Measurements from ENCODE around the gene TECTB. TPM values are rescaled to one million over a fixed set of nuclear protein-coding genes. Genes with fewer than 3 reads are reported as not detected.

TECTB gene
- total RNA-seq, 4 donors from 2014 or later: not detected

DNA sequence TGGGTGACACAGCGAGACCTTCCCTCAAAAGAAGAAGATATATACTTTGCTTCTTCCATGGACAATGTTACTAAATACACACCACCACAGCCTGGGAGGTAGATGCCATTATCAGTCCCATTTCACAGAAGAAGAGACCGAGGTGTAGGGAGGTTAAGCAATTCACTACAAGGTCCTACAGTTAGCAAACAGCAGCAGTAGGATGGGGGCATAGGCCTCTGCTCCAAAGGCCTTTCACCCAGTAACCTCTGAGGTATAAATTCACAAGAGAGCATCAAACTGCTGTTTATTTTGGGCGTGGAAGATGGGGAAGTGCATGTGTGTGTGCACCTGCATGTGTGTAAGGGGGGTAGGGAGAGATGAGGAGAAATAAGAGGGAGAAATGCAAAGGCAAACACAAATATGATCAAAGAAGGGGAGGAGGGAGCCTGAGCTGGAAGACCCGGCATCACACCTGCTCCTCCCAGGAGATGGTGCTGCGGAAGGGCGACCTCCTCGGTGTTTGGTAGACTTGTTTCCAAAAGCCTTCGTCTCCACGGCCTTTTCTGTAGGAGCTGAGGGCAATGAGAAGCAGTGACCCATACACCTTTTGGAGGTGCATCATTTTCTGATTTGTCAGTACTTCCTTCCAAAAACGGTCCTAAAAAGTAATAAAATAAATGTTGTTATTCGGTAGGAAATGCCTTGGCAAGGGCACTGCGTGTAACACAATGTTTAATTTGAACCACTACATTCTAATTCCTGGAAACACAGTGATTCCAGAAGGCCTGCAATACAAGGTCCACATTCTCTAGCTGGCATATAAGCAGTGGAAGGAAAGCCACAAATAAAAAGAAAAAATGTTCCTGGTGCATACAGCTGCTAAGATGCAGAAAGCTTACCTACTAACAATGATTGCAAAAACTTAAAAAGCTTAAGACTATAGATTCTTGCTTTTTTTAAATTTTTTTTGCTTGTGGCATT, 64.8 kb downstream of the TECTB start:
- H3K27me3 ChIP-seq: no peaks in the 10 kb centered on the region
- WGBS, 2 donors: 74 to 85% methylated on average over 12 of the region's 12 CpGs
- no peak for DNase-seq (ENCODE audit: low spot score in 2 of 2)
- no peak overlapping the region for H3K4me3 ChIP-seq
- H3K36me3 ChIP-seq: no peaks in the 10 kb centered on the region
- no peaks in the 10 kb centered on the region for H3K9me3 ChIP-seq
- no peak overlapping the region for H3K27ac ChIP-seq
- H3K4me1 ChIP-seq: no peaks in the 10 kb centered on the region
- TF ChIP-seq, protein P1, sequence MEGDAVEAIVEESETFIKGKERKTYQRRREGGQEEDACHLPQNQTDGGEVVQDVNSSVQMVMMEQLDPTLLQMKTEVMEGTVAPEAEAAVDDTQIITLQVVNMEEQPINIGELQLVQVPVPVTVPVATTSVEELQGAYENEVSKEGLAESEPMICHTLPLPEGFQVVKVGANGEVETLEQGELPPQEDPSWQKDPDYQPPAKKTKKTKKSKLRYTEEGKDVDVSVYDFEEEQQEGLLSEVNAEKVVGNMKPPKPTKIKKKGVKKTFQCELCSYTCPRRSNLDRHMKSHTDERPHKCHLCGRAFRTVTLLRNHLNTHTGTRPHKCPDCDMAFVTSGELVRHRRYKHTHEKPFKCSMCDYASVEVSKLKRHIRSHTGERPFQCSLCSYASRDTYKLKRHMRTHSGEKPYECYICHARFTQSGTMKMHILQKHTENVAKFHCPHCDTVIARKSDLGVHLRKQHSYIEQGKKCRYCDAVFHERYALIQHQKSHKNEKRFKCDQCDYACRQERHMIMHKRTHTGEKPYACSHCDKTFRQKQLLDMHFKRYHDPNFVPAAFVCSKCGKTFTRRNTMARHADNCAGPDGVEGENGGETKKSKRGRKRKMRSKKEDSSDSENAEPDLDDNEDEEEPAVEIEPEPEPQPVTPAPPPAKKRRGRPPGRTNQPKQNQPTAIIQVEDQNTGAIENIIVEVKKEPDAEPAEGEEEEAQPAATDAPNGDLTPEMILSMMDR (IDR thresholded peaks at IDR 0.05): no peak
- no peak for TF ChIP-seq EP300 (IDR thresholded peaks at IDR 0.05)
- no peak for TF ChIP-seq POLR2A (IDR thresholded peaks at IDR 0.05)

DNA sequence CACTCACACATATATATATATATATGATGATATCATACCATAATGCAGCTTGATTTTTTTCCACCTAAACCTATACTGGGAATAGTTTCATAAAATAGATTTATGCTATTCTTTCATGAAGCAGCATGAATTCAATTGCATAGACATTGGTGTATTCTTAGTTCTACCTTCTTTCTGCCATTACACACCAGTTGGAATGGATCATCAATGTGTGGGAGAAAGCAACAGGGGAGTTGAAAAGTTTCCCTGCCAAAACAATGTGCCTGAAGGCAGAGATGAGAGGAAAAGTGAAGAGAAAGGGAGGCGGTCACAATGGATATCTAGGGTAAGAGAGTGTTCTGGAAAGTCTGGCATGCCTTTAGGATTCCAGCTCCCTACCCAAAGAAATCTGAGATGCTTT, 65.6 kb downstream of the TECTB start:
- WGBS, 2 donors: 79 to 89% methylated on average over 1 of the region's 1 CpG
- no peaks in the 10 kb centered on the region for H3K27me3 ChIP-seq
- H3K4me3 ChIP-seq: no peak overlapping the region
- TF ChIP-seq EP300 (IDR thresholded peaks at IDR 0.05) (no peak), POLR2A (IDR thresholded peaks at IDR 0.05) (no peak)
- TF ChIP-seq, protein P1 (IDR thresholded peaks at IDR 0.05): no peak
- H3K4me1 ChIP-seq: no peaks in the 10 kb centered on the region
- no peaks in the 10 kb centered on the region for H3K9me3 ChIP-seq
- no peaks in the 10 kb centered on the region for H3K36me3 ChIP-seq
- H3K27ac ChIP-seq: no peak overlapping the region
- DNase-seq (ENCODE audit: low spot score in 2 of 2): no peak

DNA sequence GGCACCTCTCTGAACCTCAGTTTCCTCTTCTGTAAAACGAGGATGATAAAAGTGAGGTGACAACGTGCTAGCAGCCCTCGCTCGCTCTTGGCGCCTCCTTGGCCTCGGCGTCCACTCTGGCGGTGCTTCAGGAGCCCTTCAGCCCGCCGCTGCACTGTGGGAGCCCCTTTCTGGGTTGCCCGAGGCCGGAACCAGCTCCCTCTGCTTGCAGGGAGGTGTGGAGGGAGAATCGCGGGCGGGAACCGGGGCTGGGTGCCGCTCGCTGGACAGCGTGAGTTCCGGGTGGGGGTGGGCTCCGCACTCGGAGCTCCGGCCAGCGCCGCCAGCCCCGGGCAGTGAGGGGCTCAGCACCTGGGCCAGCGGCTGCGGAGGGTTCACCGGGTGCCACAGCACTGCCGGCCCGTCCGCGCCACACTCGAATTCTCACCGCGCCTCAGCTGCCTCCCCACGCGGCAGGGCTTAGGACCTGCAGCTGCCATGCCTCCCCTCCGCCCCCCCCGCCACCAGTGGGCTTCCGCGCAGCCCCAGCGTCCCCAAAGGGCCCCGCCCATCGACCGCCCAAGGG, 66.4 kb downstream of the TECTB start:
- Histone ChIP-seq H3K4me1 (no peaks in the 10 kb centered on the region), H3K27me3 (no peaks in the 10 kb centered on the region), H3K27ac (no peak overlapping the region), H3K9me3 (no peaks in the 10 kb centered on the region), H3K36me3 (no peaks in the 10 kb centered on the region), H3K4me3 (no peak overlapping the region)
- TF ChIP-seq POLR2A (IDR thresholded peaks at IDR 0.05): no peak
- TF ChIP-seq EP300 (IDR thresholded peaks at IDR 0.05): no peak
- TF ChIP-seq, protein P1 (IDR thresholded peaks at IDR 0.05): no peak
- WGBS, 2 donors: 95 to 96% methylated on average over 30 to 33 of the region's 46 CpGs
- no peak for DNase-seq (ENCODE audit: low spot score in 2 of 2)

DNA sequence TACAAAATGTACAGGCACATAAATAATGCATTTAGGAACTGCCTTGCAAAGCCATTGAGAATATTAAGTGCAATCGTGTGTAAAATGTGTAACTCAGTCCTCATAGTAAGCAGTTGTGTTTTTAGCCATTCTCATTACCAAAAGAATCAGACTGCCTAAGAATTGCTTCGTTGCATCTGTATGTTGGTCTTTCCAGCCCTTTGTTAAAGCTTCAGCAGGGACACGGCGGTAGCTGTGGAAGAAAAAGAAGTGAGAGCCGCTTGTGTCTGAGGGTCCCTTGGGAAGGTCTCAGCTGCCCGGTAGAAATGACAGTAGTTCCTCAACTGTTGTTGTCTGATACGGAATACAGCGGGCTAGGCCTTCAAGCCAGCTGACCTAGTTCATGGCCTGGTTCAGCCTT, 67.9 kb downstream of the TECTB start:
- H3K4me3 ChIP-seq: no peak overlapping the region
- no peaks in the 10 kb centered on the region for H3K9me3 ChIP-seq
- WGBS, 2 donors: 72 to 79% methylated on average over 8 of the region's 8 CpGs
- H3K36me3 ChIP-seq: no peaks in the 10 kb centered on the region
- no peak for DNase-seq (ENCODE audit: low spot score in 2 of 2)
- H3K27me3 ChIP-seq: no peaks in the 10 kb centered on the region
- TF ChIP-seq EP300 (IDR thresholded peaks at IDR 0.05) (no peak), POLR2A (IDR thresholded peaks at IDR 0.05) (no peak)
- TF ChIP-seq, protein P1 (IDR thresholded peaks at IDR 0.05): no peak
- H3K27ac ChIP-seq: no peak overlapping the region
- H3K4me1 ChIP-seq: no peaks in the 10 kb centered on the region

DNA sequence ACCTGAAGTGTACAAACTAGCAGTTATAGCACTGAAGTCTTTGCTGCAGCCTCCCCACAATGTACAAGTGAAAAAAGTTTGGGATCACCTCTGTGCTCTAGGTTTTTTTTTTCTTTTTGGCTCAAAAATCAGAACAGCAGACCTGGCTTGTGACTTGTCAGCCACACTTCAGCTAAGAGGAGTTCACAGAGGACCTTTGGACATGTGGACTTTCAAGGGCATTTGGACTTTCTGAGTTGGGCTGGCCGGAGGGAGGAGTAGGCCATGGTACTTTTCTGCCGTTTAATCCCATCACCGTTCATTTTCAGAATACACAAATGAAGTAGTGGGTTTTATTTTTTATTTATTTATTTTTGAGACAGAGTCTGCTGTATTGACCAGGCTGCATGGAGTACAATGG, 68.8 kb downstream of the TECTB start:
- DNase-seq (ENCODE audit: low spot score in 2 of 2): no peak
- H3K9me3 ChIP-seq: no peaks in the 10 kb centered on the region
- TF ChIP-seq, protein P1 (IDR thresholded peaks at IDR 0.05): no peak
- TF ChIP-seq EP300 (IDR thresholded peaks at IDR 0.05) (no peak), POLR2A (IDR thresholded peaks at IDR 0.05) (no peak)
- no peaks in the 10 kb centered on the region for H3K4me1 ChIP-seq
- no peak overlapping the region for H3K27ac ChIP-seq
- H3K4me3 ChIP-seq: no peak overlapping the region
- H3K36me3 ChIP-seq: no peaks in the 10 kb centered on the region
- H3K27me3 ChIP-seq: no peaks in the 10 kb centered on the region
- 68 to 94% methylated on average over 3 of the region's 3 CpGs for WGBS, 2 donors
